H1 (cell line): ENCODE data around the gene CCDC88C. TPM values are rescaled to one million over a fixed set of nuclear protein-coding genes. Genes with fewer than 3 reads are reported as not detected.

Experiments
- CTCF ChIA-PET: fragments of 300-600 bp; sonication (Branson Sonifier 250); formaldehyde crosslinking; loops from one replicate; lab custom pipeline; 2021; ENCODE audit not compliant: partially characterized antibody; lab: Charles Lee
- POLR2A ChIA-PET: fragments of 300-600 bp; sonication (Branson Sonifier 250); formaldehyde crosslinking; loops from one replicate; lab custom pipeline; 2021; ENCODE audit warnings: inconsistent platforms; ENCODE audit not compliant: partially characterized antibody; lab: Charles Lee
- DNase-seq, 2 experiments: peaks; one replicate each; pipeline versions ENCODE4 v3.0.0 to v3.0.0-alpha.2; 2010 to 2022; ENCODE audit warnings: low spot score in 2 of 2, low read depth in 1 of 2, mixed read lengths in 1 of 2
- FAIRE-seq: peaks from 2 replicates; lab custom pipeline; 2011; peaks lifted over from hg19 to GRCh38; lab: Jason Lieb, UNC
- H2AFZ ChIP-seq: 2 replicates; pipeline ENCODE4 v1.8.1; 2012; ENCODE audit warnings: low read length, inconsistent platforms
- H2AK5ac ChIP-seq: 2 replicates; pipeline ENCODE4 v1.6.1; 2013; ENCODE audit warnings: low read depth, low read length
- H2BK120ac ChIP-seq: replicated peaks from 2 replicates; pipeline ENCODE3; 2013; ENCODE audit warnings: low read depth, low read length, inconsistent platforms
- H2BK12ac ChIP-seq: 2 replicates; pipeline ENCODE4 v1.6.1; 2013; ENCODE audit warnings: low read depth, low read length
- H2BK15ac ChIP-seq: 2 replicates; pipeline ENCODE4 v1.6.1; 2013; ENCODE audit warnings: low read length
- H2BK20ac ChIP-seq: 2 replicates; pipeline ENCODE4 v1.6.1; 2013; ENCODE audit warnings: low read length
- H2BK5ac ChIP-seq: 2 replicates; pipeline ENCODE4 v1.6.1; 2013; ENCODE audit warnings: low read depth, low read length
- H3K14ac ChIP-seq: 2 replicates; pipeline ENCODE4 v1.6.1; 2013; ENCODE audit warnings: inconsistent platforms; ENCODE audit not compliant: insufficient read length
- H3K18ac ChIP-seq: 2 replicates; pipeline ENCODE4 v1.6.1; 2013; ENCODE audit warnings: low read length; ENCODE audit errors: extremely low read depth
- H3K23ac ChIP-seq: 2 replicates; pipeline ENCODE4 v1.6.1; 2013; ENCODE audit warnings: inconsistent platforms; ENCODE audit not compliant: insufficient read length
- H3K23me2 ChIP-seq: 2 replicates; pipeline ENCODE4 v1.6.1; 2013; ENCODE audit warnings: low read depth, low read length
- H3K27ac ChIP-seq: 2 replicates; pipeline ENCODE4 v1.6.1; 2011; ENCODE audit warnings: low read depth, low read length, inconsistent platforms
- H3K27me3 ChIP-seq, 4 experiments: replicated peaks in 1 of 4; 1 replicate in 1 of 4; 2 replicates in 3 of 4; pipeline versions ENCODE4 v1.6.1 to v1.8.1; 2011 to 2013; ENCODE audit warnings: low read length in 3 of 4, mild to moderate bottlenecking in 3 of 4, inconsistent platforms in 2 of 4, mixed read lengths in 2 of 4, moderate library complexity in 1 of 4; ENCODE audit not compliant: control insufficient read depth in 3 of 4, insufficient read depth in 3 of 4; ENCODE audit errors: extremely low read depth in 1 of 4
- H3K36me3 ChIP-seq, 4 experiments: 2 replicates each; pipeline versions ENCODE4 v1.6.1 to v1.8.1; 2011 to 2013; ENCODE audit warnings: mild to moderate bottlenecking in 4 of 4, low read length in 3 of 4, moderate library complexity in 2 of 4, control low read depth in 1 of 4, inconsistent platforms in 1 of 4; ENCODE audit not compliant: insufficient read depth in 4 of 4, control insufficient read depth in 2 of 4
- H3K4ac ChIP-seq: replicated peaks from 2 replicates; pipeline ENCODE3; 2013; ENCODE audit warnings: low read length, low read depth, mixed read lengths, inconsistent platforms; ENCODE audit not compliant: insufficient read length
- H3K4me1 ChIP-seq, 4 experiments: replicated peaks in 1 of 4; 1 replicate in 1 of 4; 2 replicates in 3 of 4; pipeline versions ENCODE4 v1.6.1 to v1.8.1; 2011 to 2013; ENCODE audit warnings: low read length in 3 of 4, inconsistent platforms in 2 of 4, mixed read lengths in 1 of 4; ENCODE audit not compliant: insufficient read depth in 4 of 4, control insufficient read depth in 3 of 4
- H3K4me2 ChIP-seq, 2 experiments: 2 replicates each; pipeline versions ENCODE4 v1.6.1 to v1.8.1; 2011 to 2013; ENCODE audit warnings: low read depth in 2 of 2, low read length in 2 of 2, control low read depth in 1 of 2, inconsistent platforms in 1 of 2, mild to moderate bottlenecking in 1 of 2; ENCODE audit not compliant: insufficient read depth in 1 of 2
- H3K4me3 ChIP-seq, 4 experiments: fragments of 200-600, 300-600 bp in 1 of 4; sonication (generic), shearing (Covaris generic), sonication (Bioruptor Twin) in 1 of 4; 2 replicates each; pipeline versions ENCODE4 v1.5.1 to v1.8.1; 2011 to 2016; ENCODE audit warnings: low read length in 4 of 4, low read depth in 3 of 4, control low read depth in 2 of 4, inconsistent platforms in 2 of 4, mild to moderate bottlenecking in 2 of 4, mixed read lengths in 1 of 4, moderate library complexity in 1 of 4; ENCODE audit not compliant: insufficient read depth in 2 of 4; ENCODE audit errors: extremely low read depth in 1 of 4
- H3K56ac ChIP-seq: replicated peaks from 2 replicates; pipeline ENCODE3; 2013; ENCODE audit warnings: low read depth, mild to moderate bottlenecking, mixed read lengths, low read length, inconsistent platforms; ENCODE audit not compliant: insufficient read length
- H3K79me1 ChIP-seq: 2 replicates; pipeline ENCODE4 v1.6.1; 2013; ENCODE audit warnings: low read depth, low read length, control low read depth
- H3K79me2 ChIP-seq, 2 experiments: 2 replicates each; pipeline versions ENCODE4 v1.6.1 to v1.8.1; 2012 to 2013; ENCODE audit warnings: low read length in 2 of 2, mild to moderate bottlenecking in 2 of 2, inconsistent platforms in 1 of 2; ENCODE audit not compliant: insufficient read depth in 2 of 2, control insufficient read depth in 1 of 2
- H3K9ac ChIP-seq, 4 experiments: replicated peaks in 1 of 4; 1 replicate in 1 of 4; 2 replicates in 3 of 4; pipeline versions ENCODE4 v1.6.1 to v1.8.1; 2011 to 2013; ENCODE audit warnings: low read depth in 3 of 4, low read length in 3 of 4, control low read depth in 2 of 4, mild to moderate bottlenecking in 2 of 4, moderate library complexity in 2 of 4, inconsistent platforms in 1 of 4; ENCODE audit errors: extremely low read depth in 1 of 4
- H3K9me3 ChIP-seq, 2 experiments: 2 replicates each; pipeline versions ENCODE4 v1.6.1 to v1.8.1; 2012 to 2013; ENCODE audit warnings: mild to moderate bottlenecking in 2 of 2, moderate library complexity in 2 of 2, control low read depth in 1 of 2, inconsistent platforms in 1 of 2, low read depth in 1 of 2, low read length in 1 of 2, mixed read lengths in 1 of 2; ENCODE audit not compliant: insufficient read depth in 2 of 2
- H4K20me1 ChIP-seq, 2 experiments: replicated peaks in 1 of 2; 2 replicates each; pipeline versions ENCODE3 to v1.8.1; 2011 to 2013; ENCODE audit warnings: inconsistent platforms in 2 of 2, low read length in 2 of 2, mild to moderate bottlenecking in 1 of 2; ENCODE audit not compliant: insufficient read depth in 2 of 2, control insufficient read depth in 1 of 2
- H4K5ac ChIP-seq: 2 replicates; pipeline ENCODE4 v1.6.1; 2013; ENCODE audit warnings: low read length, low read depth, mixed read lengths, inconsistent platforms; ENCODE audit not compliant: insufficient read length
- H4K8ac ChIP-seq: 2 replicates; pipeline ENCODE4 v1.8.0; 2013; ENCODE audit warnings: mild to moderate bottlenecking, moderate library complexity, low read length, inconsistent platforms; ENCODE audit not compliant: insufficient read depth; ENCODE audit errors: extremely low read depth
- H4K91ac ChIP-seq: replicated peaks from 2 replicates; pipeline ENCODE3; 2013; ENCODE audit warnings: low read length, mixed read lengths, inconsistent platforms; ENCODE audit not compliant: insufficient read length
- CEBPB ChIP-seq: IDR thresholded peaks from 2 replicates; pipeline ENCODE4 v1.6.1; 2012; ENCODE audit warnings: low read depth, low read length
- HDAC6 ChIP-seq: IDR thresholded peaks from one replicate; pipeline ENCODE4 v1.7.1; 2012; ENCODE audit warnings: low read depth, mild to moderate bottlenecking, inconsistent platforms, low read length, moderate library complexity
- SIN3A ChIP-seq, 2 experiments: IDR thresholded peaks in 1 of 2; conservative IDR thresholded peaks in 1 of 2; 2 replicates each; pipeline ENCODE4 v1.6.1; 2011 to 2012; ENCODE audit warnings: low read length in 2 of 2, improper control_type of control experiment in 1 of 2, low read depth in 1 of 2, mild to moderate bottlenecking in 1 of 2
- SUZ12 ChIP-seq: fragments of 200-600 bp; sonication (generic); IDR thresholded peaks from 2 replicates; pipeline ENCODE4 v1.6.1; 2012; ENCODE audit warnings: mild to moderate bottlenecking, inconsistent platforms, low read length, moderate library complexity, mixed read lengths
- WGBS, 2 experiments: shearing (Covaris generic) in 1 of 2; methylation state at CpG; one replicate each; pipeline versions ENCODE4 v1.1.6 to v1.1.7; 2013 to 2015; ENCODE audit warnings: low lambda C conversion rate in 2 of 2, mixed read lengths in 2 of 2, inconsistent platforms in 1 of 2, low coverage in 1 of 2, missing lambda C conversion rate in 1 of 2; ENCODE audit not compliant: insufficient replicate concordance in 2 of 2, insufficient coverage in 1 of 2, insufficient read length in 1 of 2; ENCODE audit errors: extremely low coverage in 1 of 2, missing lambda C conversion rate in 1 of 2; 5-methylcytosine and 5-hydroxymethylcytosine counted together
- polyA plus RNA-seq, 7 experiments: library from polyadenylated mRNA; depleted of rRNA in 3 of 7; stranded (reverse) in 5 of 7; unstranded in 2 of 7; fragments of >200 nt in 5 of 7; fragments of 200-250 nt in 2 of 7; gene quantifications; 1 replicate in 5 of 7; 2 replicates in 1 of 7; 4 replicates in 1 of 7; pipeline versions ENCODE4 v1.2.1 to v1.2.3, GENCODE V29; 2011 to 2013; ENCODE audit warnings: missing spikeins in 2 of 7, mixed read lengths in 2 of 7
- total RNA-seq: library from RNA; stranded (reverse); fragmentation: NEBNext Ultra II Directional; extraction: Animal tissue kit (Norgen Biotek cat#: 25700); gene quantifications from 2 replicates; pipeline ENCODE4 v1.2.1, GENCODE V29; 2021

The CCDC88C gene
- total and polyA plus RNA-seq, 2 of the 8 experiments (the other 6 are each of a cell fraction or from before 2014, with no cell fraction given), result 10.3 to 57.7 TPM

- Histone ChIP-seq H4K20me1 (peaks cover 0 to 6% of the 10 kb centered on the region in 2 experiments), H2BK15ac (0 out of 2 replicates have a peak overlapping the region, but pooled peaks have one; percentile 72), H3K23me2 (peaks cover 19% of the 10 kb centered on the region), H3K56ac (peak overlapping the region; percentile 52), H3K9me3 (no peaks in the 10 kb centered on the region), H2BK12ac (no peak overlapping the region), H2BK5ac (peak overlapping the region; percentile 19; the same call in 1 of the 2 replicates), H3K4me2 (peak overlapping the region; percentile 82 to 87), H4K5ac (no peak overlapping the region), H3K79me2 (peaks cover 4 to 41% of the 10 kb centered on the region in 2 experiments; a peak in 3 of 4 replicates), H3K4me3 (peak overlapping the region; percentile 82 to 92 (median 86)), H2AFZ (no peak overlapping the region), H3K36me3 (no peaks in the 10 kb centered on the region), H3K27ac (no peak overlapping the region), H3K14ac (no peak overlapping the region), H3K4ac (peak overlapping the region; percentile 33), H3K23ac (no peak overlapping the region), H4K8ac (no peak overlapping the region), H2AK5ac (no peak overlapping the region), H4K91ac (peak overlapping the region; percentile 16), H3K27me3 (peaks cover 0 to 6% (median 3%) of the 10 kb centered on the region in 4 experiments; a peak in 2 of 7 replicates), H3K79me1 (peaks cover 3% of the 10 kb centered on the region; the same call in 1 of the 2 replicates), H2BK120ac (peak overlapping the region; percentile 58), H3K18ac (peak overlapping the region; percentile 42; the same call in 1 of the 2 replicates), H3K9ac (peak overlapping the region in 3 of 4 experiments; percentile 47 to 69 (median 54); a peak in 6 of 7 replicates), H2BK20ac (no peak overlapping the region), H3K4me1 (peaks cover 7 to 30% (median 18%) of the 10 kb centered on the region in 4 experiments; a peak in 6 of 7 replicates)
- POLR2A ChIA-PET, result interaction anchor here (1.0 to 7.0 kb wide), 9 partner anchors 8 to 93 kb away, joined by 3 to 66 read pairs (median 5); no protein-coding TSS in a partner anchor
- CTCF ChIA-PET, result interaction anchor here (1.1 to 10.0 kb wide), 7 partner anchors 8 to 690 kb away, joined by 3 to 135 read pairs (median 5); partner anchors contain the start of gene ATXN3
- DNase-seq (no peak), FAIRE-seq (no peak)
- TF ChIP-seq SUZ12 (0 out of 2 replicates have a peak, but pooled peaks have one; percentile 19), SIN3A (conservative IDR thresholded peaks at IDR 0.05 in 1 of 2, IDR thresholded peaks at IDR 0.05 in 1 of 2; ENCODE audit: low read depth in 1 of 2, low read length in 2 of 2) (0 out of 4 replicates have a peak, but pooled peaks of 1 of the 2 experiments have one; percentile 15), CEBPB (no peak), HDAC6 (no peak)
- WGBS, 2 experiments, result 3% methylated on average over 19 of the region's 19 CpGs; no CpG with 5 or more reads in 1 of the 2 experiments
Observed at GRCh38 chr14:91416744-91417119, 888 bp downstream of the CCDC88C start.
